A549 treated with CORT108297 at 1 μM for 4 hours (cell line): ENCODE measurements around the gene AK4. TPM values are rescaled to one million over a fixed set of nuclear protein-coding genes. Genes with fewer than 3 reads are reported as not detected.

Experiments
- total RNA-seq: library from RNA; stranded (reverse); fragments of 200-300 nt; extraction: Qiagen RNA extraction; gene quantifications from 5 replicates; pipeline ENCODE4 v1.2.3, GENCODE V29; 2022

AK4 gene
- 23.3 to 29.1 TPM (median 25.8 TPM) in 5 replicates for total RNA-seq

DNA sequence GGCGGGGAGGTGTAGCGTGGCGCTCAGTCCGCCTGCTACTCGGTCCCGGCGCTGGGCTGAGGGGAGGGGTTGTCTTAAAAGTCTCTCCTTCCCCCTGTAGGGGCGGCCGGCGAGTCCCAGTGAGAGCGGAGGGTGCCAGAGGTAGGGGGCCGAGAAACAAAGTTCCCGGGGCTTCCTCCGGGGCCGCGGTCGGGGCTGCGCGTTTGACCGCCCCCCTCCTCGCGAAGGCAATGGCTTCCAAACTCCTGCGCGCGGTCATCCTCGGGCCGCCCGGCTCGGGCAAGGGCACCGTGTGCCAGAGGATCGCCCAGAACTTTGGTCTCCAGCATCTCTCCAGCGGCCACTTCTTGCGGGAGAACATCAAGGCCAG lies at the start of gene AK4:
TSS of gene AK4 (plus strand) at position 26 of the 370 bp plus-strand sequence. CDS start at position 231, 205 bp downstream.

Other genes starting within 250 kb of the AK4 start
- 124 to 156 TPM (median 140 TPM) in 5 replicates for gene JAK1, start 181.7 kb upstream of the AK4 start, total RNA-seq
- gene DNAJC6, start 161.3 kb downstream of the AK4 start, total RNA-seq: 4.0 to 6.2 TPM (median 5.2 TPM) in 5 replicates